Adipocyte (in vitro differentiated cells): ENCODE measurements around the gene ADAM15.

ENCODE experiments used
- DNase-seq: peaks from one replicate; pipeline ENCODE4 v3.0.0-alpha.2; 2015; ENCODE audit warnings: low read depth
- H3K27me3 ChIP-seq: replicated peaks from 2 replicates; pipeline ENCODE4 v1.7.0; 2013; ENCODE audit warnings: mild to moderate bottlenecking, low read length, moderate library complexity; ENCODE audit not compliant: control insufficient read depth, insufficient read depth
- H3K36me3 ChIP-seq: 2 replicates; pipeline ENCODE4 v1.7.0; 2013; ENCODE audit warnings: low read length, mild to moderate bottlenecking, moderate library complexity; ENCODE audit not compliant: control insufficient read depth, insufficient read depth, severe bottlenecking
- H3K4me1 ChIP-seq: 2 replicates; pipeline ENCODE4 v1.7.0; 2013; ENCODE audit warnings: mild to moderate bottlenecking, low read length, moderate library complexity; ENCODE audit not compliant: control insufficient read depth, insufficient read depth
- H3K4me3 ChIP-seq: 2 replicates; pipeline ENCODE4 v1.7.0; 2013; ENCODE audit warnings: mild to moderate bottlenecking, low read length, moderate library complexity
- H3K9ac ChIP-seq: 2 replicates; pipeline ENCODE4 v1.7.0; 2013; ENCODE audit warnings: mild to moderate bottlenecking, low read length, moderate library complexity
- H3K9me3 ChIP-seq: 2 replicates; pipeline ENCODE4 v1.7.0; 2013; ENCODE audit warnings: mild to moderate bottlenecking, low read length, moderate library complexity; ENCODE audit not compliant: control insufficient read depth

ADAM15 gene

GRCh38 chr1:155079487-155080311 lies 28.6 kb downstream of the ADAM15 start:
- H3K36me3 ChIP-seq, result no peaks in the 10 kb centered on the region
- H3K9me3 ChIP-seq, result no peaks in the 10 kb centered on the region
- H3K9ac ChIP-seq, result no peak overlapping the region
- DNase-seq, result peak; percentile 47
- H3K27me3 ChIP-seq, result peaks cover 50% of the 10 kb centered on the region
- H3K4me3 ChIP-seq, result peak overlapping the region; percentile 44
- H3K4me1 ChIP-seq, result peaks cover 23% of the 10 kb centered on the region

- peak; percentile 54 for DNase-seq
- peaks cover 25% of the 10 kb centered on the region for H3K4me1 ChIP-seq
- H3K27me3 ChIP-seq, result peaks cover 43% of the 10 kb centered on the region
- no peaks in the 10 kb centered on the region for H3K9me3 ChIP-seq
- H3K9ac ChIP-seq, result no peak overlapping the region
- no peak overlapping the region for H3K4me3 ChIP-seq
- H3K36me3 ChIP-seq, result no peaks in the 10 kb centered on the region
Measured at GRCh38 chr1:155080312-155081228, 29.5 kb downstream of the ADAM15 start.

GRCh38 chr1:155081472-155082300 lies 30.6 kb downstream of the ADAM15 start:
- no peak for DNase-seq
- no peaks in the 10 kb centered on the region for H3K36me3 ChIP-seq
- no peaks in the 10 kb centered on the region for H3K9me3 ChIP-seq
- peaks cover 27% of the 10 kb centered on the region for H3K4me1 ChIP-seq
- no peak overlapping the region for H3K9ac ChIP-seq
- H3K27me3 ChIP-seq, result peaks cover 43% of the 10 kb centered on the region
- peak overlapping the region; percentile 53 for H3K4me3 ChIP-seq

- no peak overlapping the region for H3K4me3 ChIP-seq
- peaks cover 43% of the 10 kb centered on the region for H3K27me3 ChIP-seq
- H3K4me1 ChIP-seq, result peaks cover 27% of the 10 kb centered on the region
- H3K9me3 ChIP-seq, result no peaks in the 10 kb centered on the region
- H3K36me3 ChIP-seq, result no peaks in the 10 kb centered on the region
- no peak overlapping the region for H3K9ac ChIP-seq
- DNase-seq, result no peak
Measured at GRCh38 chr1:155082301-155083051, 31.4 kb downstream of the ADAM15 start.

GRCh38 chr1:155083052-155083541 lies 32.0 kb downstream of the ADAM15 start:
- H3K9me3 ChIP-seq, result no peaks in the 10 kb centered on the region
- H3K4me3 ChIP-seq, result no peak overlapping the region
- no peak for DNase-seq
- no peaks in the 10 kb centered on the region for H3K36me3 ChIP-seq
- H3K9ac ChIP-seq, result no peak overlapping the region
- H3K27me3 ChIP-seq, result peaks cover 43% of the 10 kb centered on the region
- peaks cover 27% of the 10 kb centered on the region for H3K4me1 ChIP-seq

GRCh38 chr1:155083865-155084721 lies 33.0 kb downstream of the ADAM15 start:
- H3K4me3 ChIP-seq, result peak overlapping the region; percentile 89
- H3K9me3 ChIP-seq, result no peaks in the 10 kb centered on the region
- peak; percentile 48 for DNase-seq
- H3K4me1 ChIP-seq, result peaks cover 27% of the 10 kb centered on the region
- peaks cover 43% of the 10 kb centered on the region for H3K27me3 ChIP-seq
- H3K36me3 ChIP-seq, result no peaks in the 10 kb centered on the region
- peak overlapping the region; percentile 14 for H3K9ac ChIP-seq

GRCh38 chr1:155084722-155085503 lies 33.8 kb downstream of the ADAM15 start:
- Histone ChIP-seq H3K36me3 (no peaks in the 10 kb centered on the region), H3K4me1 (peaks cover 19% of the 10 kb centered on the region), H3K9me3 (no peaks in the 10 kb centered on the region), H3K27me3 (peaks cover 34% of the 10 kb centered on the region), H3K4me3 (peak overlapping the region; percentile 89), H3K9ac (peak overlapping the region; percentile 82)
- peak; percentile 98 for DNase-seq

- peak overlapping the region; percentile 82 for H3K9ac ChIP-seq
- peaks cover 32% of the 10 kb centered on the region for H3K27me3 ChIP-seq
- no peaks in the 10 kb centered on the region for H3K36me3 ChIP-seq
- no peaks in the 10 kb centered on the region for H3K9me3 ChIP-seq
- peak; percentile 68 for DNase-seq
- peak overlapping the region; percentile 89 for H3K4me3 ChIP-seq
- H3K4me1 ChIP-seq, result peaks cover 16% of the 10 kb centered on the region
Measured at GRCh38 chr1:155085504-155086127, 34.5 kb downstream of the ADAM15 start.
